Measurements from ENCODE around the gene POC5.

Gene POC5

GRCh38 chr5:75720882-75721281, 3.6 kb upstream of the POC5 start:
- peaks cover 10% of the 10 kb centered on the region for H3K79me2 ChIP-seq (ENCODE audit: control insufficient read depth, low read length)
- H3K9me2 ChIP-seq (replicated peaks; ENCODE audit: control insufficient read depth, low read length), result no peaks in the 10 kb centered on the region
- H3K9me3 ChIP-seq (ENCODE audit: control insufficient read depth, insufficient read depth, low read length), result no peaks in the 10 kb centered on the region; the same call in 1 of the 2 replicates
- no peak for TF ChIP-seq EZH2phosphoT487 (IDR thresholded peaks at IDR 0.05; ENCODE audit: borderline replicate concordance, low read length)
- no peak for TF ChIP-seq CTCF (IDR thresholded peaks at IDR 0.05; ENCODE audit: low read depth, low read length, poor library complexity, severe bottlenecking)
- peaks cover 5% of the 10 kb centered on the region for H3K4me1 ChIP-seq (ENCODE audit: control insufficient read depth, low read length)
- peaks cover 7% of the 10 kb centered on the region; the same call in 1 of the 2 replicates for H3F3A ChIP-seq (ENCODE audit: control insufficient read depth, insufficient read depth)
- H3K36me3 ChIP-seq (ENCODE audit: control insufficient read depth, low read length), result peaks cover under 1% of the 10 kb centered on the region
- no peaks in the 10 kb centered on the region for H4K20me1 ChIP-seq (ENCODE audit: control insufficient read depth, insufficient read depth, low read depth, low read length)
- no peak overlapping the region for H3K4me3 ChIP-seq (ENCODE audit: low read length)
- H3K27me3 ChIP-seq (ENCODE audit: control insufficient read depth, low read length), result no peaks in the 10 kb centered on the region
- H3K4me2 ChIP-seq (ENCODE audit: low read length), result no peak overlapping the region
- no peak overlapping the region for H3K27ac ChIP-seq (ENCODE audit: low read depth, low read length)

GRCh38 chr5:75716715-75717081, 539 bp downstream of the POC5 start:
- Histone ChIP-seq H3K27me3 (ENCODE audit: control insufficient read depth, low read length) (no peaks in the 10 kb centered on the region), H3F3A (ENCODE audit: control insufficient read depth, insufficient read depth) (peaks cover 7% of the 10 kb centered on the region; the same call in 1 of the 2 replicates), H3K4me2 (ENCODE audit: low read length) (peak overlapping the region; percentile 70), H3K4me3 (ENCODE audit: low read length) (peak overlapping the region; percentile 97), H3K4me1 (ENCODE audit: control insufficient read depth, low read length) (peaks cover 11% of the 10 kb centered on the region), H3K27ac (ENCODE audit: low read depth, low read length) (peak overlapping the region; percentile 88), H3K79me2 (ENCODE audit: control insufficient read depth, low read length) (peaks cover 52% of the 10 kb centered on the region), H3K36me3 (ENCODE audit: control insufficient read depth, low read length) (peaks cover 35% of the 10 kb centered on the region), H3K9me2 (replicated peaks; ENCODE audit: control insufficient read depth, low read length) (no peaks in the 10 kb centered on the region), H4K20me1 (ENCODE audit: control insufficient read depth, insufficient read depth, low read depth, low read length) (no peaks in the 10 kb centered on the region), H3K9me3 (ENCODE audit: control insufficient read depth, insufficient read depth, low read length) (no peaks in the 10 kb centered on the region)
- TF ChIP-seq CTCF (IDR thresholded peaks at IDR 0.05; ENCODE audit: low read depth, low read length, poor library complexity, severe bottlenecking) (no peak), EZH2phosphoT487 (IDR thresholded peaks at IDR 0.05; ENCODE audit: borderline replicate concordance, low read length) (no peak)

GRCh38 chr5:75712091-75712490, 5.1 kb downstream of the POC5 start:
- H3F3A ChIP-seq (ENCODE audit: control insufficient read depth, insufficient read depth), result peaks cover 3% of the 10 kb centered on the region; the same call in 1 of the 2 replicates
- no peaks in the 10 kb centered on the region for H3K9me3 ChIP-seq (ENCODE audit: control insufficient read depth, insufficient read depth, low read length)
- no peak overlapping the region for H3K4me3 ChIP-seq (ENCODE audit: low read length)
- peaks cover 57% of the 10 kb centered on the region for H3K36me3 ChIP-seq (ENCODE audit: control insufficient read depth, low read length)
- H3K27me3 ChIP-seq (ENCODE audit: control insufficient read depth, low read length), result no peaks in the 10 kb centered on the region
- no peaks in the 10 kb centered on the region for H3K9me2 ChIP-seq (replicated peaks; ENCODE audit: control insufficient read depth, low read length)
- TF ChIP-seq EZH2phosphoT487 (IDR thresholded peaks at IDR 0.05; ENCODE audit: borderline replicate concordance, low read length) (no peak), CTCF (IDR thresholded peaks at IDR 0.05; ENCODE audit: low read depth, low read length, poor library complexity, severe bottlenecking) (no peak)
- no peak overlapping the region for H3K27ac ChIP-seq (ENCODE audit: low read depth, low read length)
- H4K20me1 ChIP-seq (ENCODE audit: control insufficient read depth, insufficient read depth, low read depth, low read length), result no peaks in the 10 kb centered on the region
- no peak overlapping the region for H3K4me2 ChIP-seq (ENCODE audit: low read length)
- peaks cover 69% of the 10 kb centered on the region for H3K79me2 ChIP-seq (ENCODE audit: control insufficient read depth, low read length)
- H3K4me1 ChIP-seq (ENCODE audit: control insufficient read depth, low read length), result peaks cover 11% of the 10 kb centered on the region

All from DOHH2 (cell line).